Gastrocnemius medialis (tissue), 4 donors: ENCODE results near the gene CELF1. TPM values are rescaled to one million over a fixed set of nuclear protein-coding genes. Genes with fewer than 3 reads are reported as not detected.
A peak's percentile ranks its signal among the peaks of the same experiment; 100 is the strongest.

Experiments
- ATAC-seq, 2 donors: fragments of 150-250 bp; one replicate each; pipeline ENCODE4 v1.9.1; 2016
- DNase-seq, 2 donors: peaks; one replicate each; pipeline ENCODE4 v3.0.0-alpha.2; 2019
- H3K27ac ChIP-seq, 4 donors: fragments of 200-600 bp; sonication (generic); 1 replicate in 1 of 4; 2 replicates in 3 of 4; pipeline ENCODE4 v1.5.1; 2016 to 2018; ENCODE audit warnings: mild to moderate bottlenecking in 2 of 4, moderate library complexity in 1 of 4
- H3K27me3 ChIP-seq, 3 donors: fragments of 200-600 bp; sonication (generic) in 2 of 3; 1 replicate in 1 of 3; 2 replicates in 2 of 3; pipeline versions ENCODE4 v1.5.1 to v1.6.0; 2016 to 2019; ENCODE audit warnings: mild to moderate bottlenecking in 1 of 3, moderate library complexity in 1 of 3
- H3K36me3 ChIP-seq, 2 donors: fragments of 200-600 bp; sonication (generic) in 1 of 2; one replicate each; pipeline ENCODE4 v1.5.1; 2017 to 2018
- H3K4me1 ChIP-seq, 2 donors: fragments of 200-600 bp; sonication (generic) in 1 of 2; one replicate each; pipeline ENCODE4 v1.5.1; 2016 to 2017; ENCODE audit warnings: mild to moderate bottlenecking in 2 of 2
- H3K4me3 ChIP-seq, 4 donors: fragments of 200-600 bp; sonication (generic) in 3 of 4; 1 replicate in 1 of 4; 2 replicates in 3 of 4; pipeline ENCODE4 v1.5.1; 2016 to 2019; ENCODE audit warnings: mild to moderate bottlenecking in 2 of 4
- H3K9me3 ChIP-seq, 3 donors: fragments of 200-600 bp; sonication (generic) in 2 of 3; 1 replicate in 1 of 3; 2 replicates in 2 of 3; pipeline ENCODE4 v1.5.1; 2016 to 2019
- POLR2A ChIP-seq, 2 donors: fragments of 450-650 bp; IDR thresholded peaks; one replicate each; pipeline ENCODE4 v1.6.1; 2017; ENCODE audit warnings: antibody characterized with exemption in 2 of 2, mild to moderate bottlenecking in 2 of 2, moderate library complexity in 2 of 2
- in situ Hi-C, 4 donors: fragments of 200-750 bp; cut with MboI; loops; one replicate each; pipeline versions ENCODE4 v1.15.0 to v1.8.0; 2017; ENCODE audit warnings: low sequenced_read_pairs in 4 of 4
- intact Hi-C: fragments of 100-400 bp; cut with DNase I; formaldehyde crosslinking; loops from one replicate; pipeline ENCODE4 v1.15.1; 2023; ENCODE audit warnings: low total_unique reads
- total RNA-seq, 4 donors: library from RNA; depleted of rRNA; stranded (reverse); fragments of >200 nt; gene quantifications; one replicate each; pipeline versions ENCODE4 v1.1.0 to v1.2.3, GENCODE V29; 2016
- TF ChIP-seq, protein P1 (sequence below), 5 experiments: fragments of 450-650 bp in 3 of 5; fragments of 200-600 bp in 2 of 5; sonication (generic) in 2 of 5; IDR thresholded peaks in 4 of 5; conservative IDR thresholded peaks in 1 of 5; 1 replicate in 4 of 5; 2 replicates in 1 of 5; pipeline ENCODE4 v1.5.1; 2016 to 2019; ENCODE audit warnings: antibody characterized with exemption in 5 of 5, mild to moderate bottlenecking in 3 of 5, moderate library complexity in 3 of 5

The CELF1 gene
- total RNA-seq, 4 donors from 2014 or later, result 106 to 185 (median 136) TPM

- no peaks in the 10 kb centered on the region for H3K9me3 ChIP-seq
Measured at GRCh38 chr11:47538741-47539565, 14.0 kb downstream of the CELF1 start.

DNA sequence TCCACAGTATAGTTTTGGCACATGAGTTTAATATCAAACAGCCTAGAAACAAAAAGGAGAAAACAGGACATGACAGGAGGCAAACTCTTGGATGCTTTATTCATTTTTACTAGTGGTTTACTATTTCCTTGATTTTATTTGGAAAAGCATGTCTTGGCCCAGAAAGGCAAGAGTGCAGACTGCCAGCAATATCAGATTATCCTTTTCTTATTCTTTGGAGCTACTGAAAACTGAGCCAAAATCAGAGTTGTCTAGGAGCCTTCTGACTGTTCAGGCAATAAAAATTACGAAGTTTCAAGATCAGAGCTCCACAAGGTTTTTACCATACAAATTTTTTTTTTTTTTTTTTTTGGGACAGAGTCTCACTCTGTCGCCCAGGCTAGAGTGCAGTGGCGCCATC lies 16.0 kb downstream of the CELF1 start:
- Histone ChIP-seq H3K36me3 (no peaks in the 10 kb centered on the region), H3K4me3 (no peak overlapping the region), H3K27me3 (no peaks in the 10 kb centered on the region), H3K4me1 (peaks cover 79 to 88% of the 10 kb centered on the region in 2 donors), H3K27ac (peak overlapping the region in 3 of 4 donors; percentile 6 to 43 (median 34)), H3K9me3 (no peaks in the 10 kb centered on the region)
- ATAC-seq (no peak), DNase-seq (no peak)
- intact Hi-C loops, result no loop called here
- in situ Hi-C loops, result no loop called here
- no peak for TF ChIP-seq POLR2A (IDR thresholded peaks at IDR 0.05)
- TF ChIP-seq, protein P1, sequence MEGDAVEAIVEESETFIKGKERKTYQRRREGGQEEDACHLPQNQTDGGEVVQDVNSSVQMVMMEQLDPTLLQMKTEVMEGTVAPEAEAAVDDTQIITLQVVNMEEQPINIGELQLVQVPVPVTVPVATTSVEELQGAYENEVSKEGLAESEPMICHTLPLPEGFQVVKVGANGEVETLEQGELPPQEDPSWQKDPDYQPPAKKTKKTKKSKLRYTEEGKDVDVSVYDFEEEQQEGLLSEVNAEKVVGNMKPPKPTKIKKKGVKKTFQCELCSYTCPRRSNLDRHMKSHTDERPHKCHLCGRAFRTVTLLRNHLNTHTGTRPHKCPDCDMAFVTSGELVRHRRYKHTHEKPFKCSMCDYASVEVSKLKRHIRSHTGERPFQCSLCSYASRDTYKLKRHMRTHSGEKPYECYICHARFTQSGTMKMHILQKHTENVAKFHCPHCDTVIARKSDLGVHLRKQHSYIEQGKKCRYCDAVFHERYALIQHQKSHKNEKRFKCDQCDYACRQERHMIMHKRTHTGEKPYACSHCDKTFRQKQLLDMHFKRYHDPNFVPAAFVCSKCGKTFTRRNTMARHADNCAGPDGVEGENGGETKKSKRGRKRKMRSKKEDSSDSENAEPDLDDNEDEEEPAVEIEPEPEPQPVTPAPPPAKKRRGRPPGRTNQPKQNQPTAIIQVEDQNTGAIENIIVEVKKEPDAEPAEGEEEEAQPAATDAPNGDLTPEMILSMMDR (IDR thresholded peaks at IDR 0.05 in 4 of 5, conservative IDR thresholded peaks at IDR 0.05 in 1 of 5), result no peak

More at GRCh38 chr11:47538741-47539565, 14.0 kb downstream of the CELF1 start:
- Histone ChIP-seq H3K36me3 (no peaks in the 10 kb centered on the region), H3K4me3 (no peak overlapping the region), H3K27me3 (no peaks in the 10 kb centered on the region), H3K4me1 (peaks cover 78 to 86% of the 10 kb centered on the region in 2 donors), H3K27ac (peak overlapping the region; percentile 76 to 85 (median 78))
- intact Hi-C loops (no loop called here), in situ Hi-C loops (no loop called here)
- ATAC-seq, result no peak
- DNase-seq, result peak in 1 of 2 donors; percentile 8
- TF ChIP-seq, protein P1 (IDR thresholded peaks at IDR 0.05 in 4 of 5, conservative IDR thresholded peaks at IDR 0.05 in 1 of 5), result no peak
- TF ChIP-seq POLR2A (IDR thresholded peaks at IDR 0.05), result no peak

DNA sequence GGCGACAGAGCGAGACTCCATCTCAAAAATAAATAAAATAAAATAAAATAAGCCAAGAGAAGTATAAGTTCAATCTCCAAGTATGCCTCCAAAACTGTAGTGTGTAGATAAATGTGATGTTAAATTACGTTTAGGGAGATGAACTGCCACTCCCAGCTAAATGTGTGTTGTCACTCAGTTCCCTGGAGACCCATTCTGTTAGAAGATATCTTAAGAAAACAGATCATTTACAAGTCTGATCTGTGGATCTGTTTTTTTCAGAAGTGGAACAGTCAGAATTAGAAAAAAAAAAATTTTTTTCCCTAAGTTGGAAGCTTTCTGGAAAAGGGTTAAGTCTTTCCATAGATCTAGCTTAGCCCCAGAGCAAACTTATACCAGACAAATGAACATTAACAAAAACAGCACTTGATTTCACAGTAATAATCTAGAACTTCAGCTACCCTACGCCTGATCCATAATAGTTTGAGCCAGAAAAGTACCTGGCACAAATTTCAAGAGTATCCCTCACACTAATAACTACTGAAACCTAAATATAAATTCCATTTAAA lies 18.2 kb downstream of the CELF1 start:
- Histone ChIP-seq H3K4me1 (peaks cover 74 to 89% of the 10 kb centered on the region in 2 donors), H3K27me3 (no peaks in the 10 kb centered on the region), H3K36me3 (no peaks in the 10 kb centered on the region), H3K4me3 (no peak overlapping the region), H3K27ac (peak overlapping the region; percentile 1 to 20 (median 8)), H3K9me3 (no peaks in the 10 kb centered on the region)
- intact Hi-C loops (no loop called here), in situ Hi-C loops (no loop called here)
- DNase-seq (no peak), ATAC-seq (no peak)
- TF ChIP-seq POLR2A (IDR thresholded peaks at IDR 0.05), result no peak
- TF ChIP-seq, protein P1 (IDR thresholded peaks at IDR 0.05 in 4 of 5, conservative IDR thresholded peaks at IDR 0.05 in 1 of 5), result no peak

- intact Hi-C loops, result no loop called here
- peaks cover 67 to 80% of the 10 kb centered on the region in 2 donors for H3K4me1 ChIP-seq
- TF ChIP-seq, protein P1 (IDR thresholded peaks at IDR 0.05 in 4 of 5, conservative IDR thresholded peaks at IDR 0.05 in 1 of 5), result no peak
- no peak for TF ChIP-seq POLR2A (IDR thresholded peaks at IDR 0.05)
- no peaks in the 10 kb centered on the region for H3K9me3 ChIP-seq
- H3K4me3 ChIP-seq, result no peak overlapping the region
- H3K27me3 ChIP-seq, result no peaks in the 10 kb centered on the region
- H3K36me3 ChIP-seq, result no peaks in the 10 kb centered on the region
- ATAC-seq (no peak), DNase-seq (peak in 1 of 2 donors; percentile 11)
- H3K27ac ChIP-seq, result peak overlapping the region in 2 of 4 donors; percentile 42 to 56
- in situ Hi-C loops, result no loop called here
Measured at GRCh38 chr11:47533690-47534151, 19.2 kb downstream of the CELF1 start.
